HT1080 (cell line): ENCODE results near the gene ZNF649. TPM values are rescaled to one million over a fixed set of nuclear protein-coding genes. Genes with fewer than 3 reads are reported as not detected.

Experiments
- DNase-seq: peaks from one replicate; pipeline ENCODE4 v3.0.0-alpha.2; 2015; ENCODE audit warnings: low read depth
- total RNA-seq: library from RNA; depleted of rRNA; stranded (reverse); fragments of >200 nt; shearing (Covaris generic); gene quantifications from 2 replicates; pipeline ENCODE4 v1.2.3, GENCODE V29; 2014; rRNA removed

ZNF649 gene
- total RNA-seq, 1 experiment from 2014 or later = 7.4 TPM

DNA sequence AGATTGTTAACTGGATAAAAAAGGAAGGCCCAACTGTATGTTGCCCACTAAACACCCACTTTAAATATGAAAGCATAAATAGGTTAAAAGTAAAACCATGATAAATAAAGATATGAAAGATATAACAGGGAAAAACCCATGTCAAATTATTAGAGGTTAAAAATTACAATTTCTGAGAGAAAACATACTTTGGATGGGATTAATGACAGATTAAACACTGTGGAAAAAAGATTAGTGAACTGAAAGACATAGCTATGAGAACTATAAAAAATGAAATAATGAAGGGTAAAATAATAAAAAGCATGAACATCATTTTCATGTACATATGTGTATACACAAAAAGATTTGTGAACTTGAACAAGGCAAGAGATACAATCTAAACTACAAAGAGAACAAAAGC, 14.9 kb downstream of the ZNF649 start:
- DNase-seq = no peak

DNA sequence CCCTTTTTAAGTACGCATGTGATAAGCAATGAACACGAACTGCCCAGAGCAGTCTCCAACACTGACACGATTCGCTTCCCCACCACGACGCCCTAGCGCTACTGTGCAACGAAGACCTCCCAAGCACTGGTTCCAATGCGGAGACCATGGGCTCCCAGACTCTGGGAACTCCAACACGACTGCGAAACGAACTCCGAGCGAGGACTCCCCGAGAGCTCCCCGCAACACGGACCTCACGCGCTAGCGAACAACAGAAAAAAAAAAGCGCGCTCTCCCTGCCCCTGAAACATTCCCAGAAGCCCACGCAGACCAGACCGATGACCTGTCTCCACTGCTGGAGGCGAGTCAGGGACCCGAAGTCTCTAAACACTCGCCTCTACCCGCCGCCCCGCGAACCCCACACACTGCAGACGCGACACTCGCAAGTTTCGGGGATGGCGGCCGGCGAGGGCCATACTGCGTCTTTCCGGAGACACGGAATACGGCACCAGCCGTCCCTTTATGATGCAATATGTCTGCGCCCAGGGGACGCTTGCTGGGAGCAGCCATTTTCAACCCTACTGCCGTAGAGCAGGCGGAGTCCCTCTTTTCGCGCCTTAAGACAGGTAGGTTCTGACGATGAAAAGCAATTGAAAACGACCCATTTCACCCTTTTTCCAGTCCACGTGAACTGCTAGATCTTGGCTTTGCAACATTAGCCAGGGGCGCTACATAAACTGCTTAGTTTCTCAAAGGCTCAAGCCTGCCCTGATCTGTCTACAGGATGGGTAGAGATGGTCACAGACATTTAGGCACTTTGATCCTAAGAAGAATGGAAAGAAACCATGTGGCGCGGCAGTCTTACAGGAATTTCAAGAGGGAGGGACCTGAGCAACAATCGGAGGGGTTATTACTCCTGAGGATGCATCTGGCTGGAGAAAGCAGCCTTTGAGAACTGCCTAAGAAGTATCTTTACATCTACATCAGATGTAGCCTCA, 17.0 kb downstream of the ZNF649 start, which contains the start of gene ZNF577:
Gene ZNF577, minus strand, starts transcription at position 430 of the 977 bp plus-strand sequence. CDS start 7,569 bp downstream, outside the sequence.
- DNase-seq = peak; percentile 80

DNA sequence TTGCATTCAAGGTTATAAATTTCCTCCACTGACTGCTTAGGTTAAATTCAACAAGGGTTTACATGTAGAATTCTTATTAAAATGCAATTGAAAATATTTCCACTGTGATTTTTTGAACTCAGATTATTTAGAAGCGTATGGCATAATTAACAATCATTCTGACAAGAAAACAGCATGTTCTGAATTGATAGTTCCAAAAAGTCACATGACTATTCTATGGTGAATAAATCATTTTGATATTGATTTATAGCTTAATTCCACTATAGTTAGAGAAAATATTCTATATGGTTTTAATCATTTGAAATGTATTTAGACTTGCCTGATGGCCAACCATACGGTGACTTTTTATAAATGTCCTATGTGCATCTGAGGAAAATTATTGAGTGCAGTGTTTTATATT, 20.1 kb downstream of the ZNF649 start:
- no peak for DNase-seq

DNA sequence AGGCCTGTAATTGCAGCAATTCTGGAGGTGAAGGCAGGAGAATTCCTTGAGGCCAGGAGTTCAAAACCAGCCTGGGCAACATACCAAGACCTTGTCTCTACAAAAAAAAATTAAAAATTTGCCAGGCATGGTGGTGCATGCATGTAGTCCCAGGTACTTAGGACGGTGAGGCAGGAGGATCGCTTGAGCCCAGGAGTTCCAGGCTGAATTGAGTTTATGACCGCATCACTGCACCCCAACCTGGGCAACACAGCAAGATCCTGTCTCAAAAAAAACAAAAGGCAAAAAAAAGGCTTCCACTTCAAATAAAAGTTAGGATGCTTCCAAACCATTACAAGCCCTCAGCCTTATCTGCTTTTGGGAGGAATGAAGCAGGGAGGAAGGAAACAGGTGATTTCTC, 22.3 kb downstream of the ZNF649 start:
- DNase-seq = no peak

GRCh38 chr19:51873097-51873496, 31.7 kb downstream of the ZNF649 start:
- no peak for DNase-seq

DNA sequence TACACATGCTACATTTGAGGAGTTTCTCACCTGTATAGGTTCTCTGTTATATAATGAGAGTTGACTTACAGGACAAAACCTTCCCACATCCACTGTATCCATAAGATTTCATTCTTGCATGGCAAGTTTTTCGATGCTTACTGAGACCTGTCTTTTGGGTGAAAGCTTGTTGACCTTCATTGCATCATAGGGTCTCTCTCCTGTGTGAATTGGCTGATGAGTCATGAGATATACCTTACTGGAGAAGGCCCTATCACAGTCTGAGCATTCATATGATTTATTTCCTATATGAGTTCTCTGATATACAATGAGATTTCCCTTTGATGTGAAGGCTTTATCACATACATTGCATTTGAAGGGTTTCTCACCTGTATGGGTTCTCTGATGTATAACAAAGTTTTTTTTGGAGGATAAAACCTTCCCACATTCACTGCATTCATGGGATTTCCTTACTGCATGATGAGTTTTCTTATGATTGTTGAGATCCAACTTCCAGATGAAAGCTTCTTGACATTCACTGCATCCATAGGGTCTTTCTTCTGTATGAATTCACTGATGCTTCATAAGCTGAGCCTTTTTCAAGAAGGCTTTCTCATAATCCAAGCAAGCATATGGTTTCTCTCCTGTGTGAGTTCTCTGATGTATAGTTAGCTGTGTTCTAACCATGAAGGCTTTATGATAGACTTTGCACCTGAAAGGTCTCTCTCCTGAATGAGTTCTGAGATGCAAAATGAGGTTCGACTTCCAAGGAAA, 42.8 kb downstream of the ZNF649 start:
- no peak for DNase-seq

Other genes with a start within 250 kb of the ZNF649 start
- gene SPACA6, start 211.7 kb downstream of the ZNF649 start, total RNA-seq = 6.5 and 9.1 TPM in 2 replicates
- gene HAS1, start 181.0 kb downstream of the ZNF649 start, total RNA-seq = not detected in 2 replicates
- gene FPR1, start 153.1 kb downstream of the ZNF649 start, total RNA-seq = 0.57 and 0.98 TPM in 2 replicates
- 0.05 TPM in 1 of 2 replicates, not detected in the other for gene FPR2, start 143.8 kb downstream of the ZNF649 start, total RNA-seq
- not detected in 2 replicates for gene FPR3, start 109.9 kb downstream of the ZNF649 start, total RNA-seq
- gene ZNF577, start 17.1 kb downstream of the ZNF649 start, total RNA-seq = 2.5 and 3.0 TPM in 2 replicates
- 5.4 and 9.0 TPM in 2 replicates for gene ZNF613, start 22.5 kb upstream of the ZNF649 start, total RNA-seq
- 3.9 and 5.8 TPM in 2 replicates for gene ZNF350, start 81.8 kb upstream of the ZNF649 start, total RNA-seq
- 2.5 and 7.9 TPM in 2 replicates for gene ZNF615, start 103.2 kb upstream of the ZNF649 start, total RNA-seq
- 8.9 and 9.1 TPM in 2 replicates for gene ZNF614, start 123.4 kb upstream of the ZNF649 start, total RNA-seq
- 3.2 and 3.3 TPM in 2 replicates for gene ZNF432, start 143.8 kb upstream of the ZNF649 start, total RNA-seq
- gene ZNF841, start 190.7 kb upstream of the ZNF649 start, total RNA-seq = 4.8 and 5.8 TPM in 2 replicates
- 3.8 and 5.6 TPM in 2 replicates for gene ZNF616, start 234.9 kb upstream of the ZNF649 start, total RNA-seq